GM19023 (cell line): ENCODE measurements around the gene TOPAZ1.

Source experiments
- ATAC-seq: cut with Tn5 transposase; IDR thresholded peaks from one replicate; pipeline ENCODE4 v1.9.1; 2021; ENCODE audit warnings: mild to moderate bottlenecking, moderate library complexity; ENCODE audit not compliant: unreplicated experiment

The TOPAZ1 gene

DNA sequence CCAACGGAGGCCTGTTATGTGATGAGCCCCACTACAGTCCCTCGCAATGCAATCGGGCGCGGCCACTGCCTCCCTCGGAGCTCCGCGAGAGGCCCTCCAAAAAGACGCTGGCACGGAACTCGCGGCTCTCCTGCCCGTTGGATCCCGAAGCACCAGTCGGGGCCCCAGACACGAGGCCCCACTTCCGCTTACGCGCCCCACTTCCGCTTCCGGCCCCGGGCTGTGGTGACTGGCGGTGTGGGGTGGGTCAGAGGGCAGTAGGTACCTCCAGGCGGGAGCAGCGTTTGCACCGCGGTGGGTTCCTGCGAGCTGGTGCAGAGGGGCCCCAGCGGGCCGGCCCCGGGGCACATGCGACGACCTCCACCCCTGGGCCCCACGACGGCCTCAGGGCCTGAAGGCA is at the start of gene TOPAZ1:
Gene TOPAZ1, plus strand, starts transcription at position 181 of the 400 bp plus-strand sequence. Its CDS starts 168 bp downstream, at position 349.
- no peak for ATAC-seq

DNA sequence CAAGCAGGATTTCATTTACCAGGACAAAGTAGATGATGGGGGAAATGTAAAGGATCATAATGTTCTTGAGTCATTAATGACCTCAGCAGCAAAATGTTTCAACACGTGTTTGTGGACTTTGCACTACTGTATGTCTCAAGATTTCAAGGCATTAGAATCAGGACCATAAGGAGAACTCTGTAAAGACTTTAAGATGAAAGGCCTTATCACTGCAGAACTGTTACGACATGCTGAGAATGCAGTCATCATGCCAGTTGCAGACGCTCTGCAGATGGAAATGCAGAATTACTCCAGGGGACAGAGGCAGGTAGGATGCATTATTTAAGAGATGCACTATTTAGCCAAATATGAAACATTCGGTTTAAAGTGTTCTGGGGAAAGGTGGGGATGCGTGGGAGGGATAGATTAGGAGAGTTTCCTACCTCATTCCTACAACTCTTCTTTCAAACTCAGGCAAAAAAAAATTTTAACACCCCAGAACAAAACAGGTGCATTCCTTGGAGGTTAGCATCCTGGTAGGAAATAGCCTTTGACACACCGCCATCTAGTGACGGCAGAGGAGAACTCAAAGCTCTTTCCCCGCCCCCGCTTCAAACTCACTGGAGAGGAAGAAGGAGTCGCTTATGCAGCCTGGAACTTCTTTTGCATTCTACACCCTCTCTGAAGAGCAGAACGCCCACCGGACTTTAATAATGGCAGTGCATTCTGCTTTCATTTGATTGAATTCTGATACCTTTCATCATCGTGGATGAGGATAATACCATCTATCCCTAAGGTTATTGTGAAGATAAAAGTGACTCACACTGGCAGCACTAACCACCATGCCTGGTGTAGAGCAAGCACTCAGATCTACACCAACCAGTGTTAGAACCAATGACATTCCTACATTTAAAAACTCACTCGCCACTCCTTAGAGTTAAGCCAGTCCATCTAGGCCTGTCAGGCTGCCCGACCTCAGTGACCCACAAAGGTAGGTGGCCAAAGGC is 43.1 kb upstream of the TOPAZ1 start:
- ATAC-seq = no peak

DNA sequence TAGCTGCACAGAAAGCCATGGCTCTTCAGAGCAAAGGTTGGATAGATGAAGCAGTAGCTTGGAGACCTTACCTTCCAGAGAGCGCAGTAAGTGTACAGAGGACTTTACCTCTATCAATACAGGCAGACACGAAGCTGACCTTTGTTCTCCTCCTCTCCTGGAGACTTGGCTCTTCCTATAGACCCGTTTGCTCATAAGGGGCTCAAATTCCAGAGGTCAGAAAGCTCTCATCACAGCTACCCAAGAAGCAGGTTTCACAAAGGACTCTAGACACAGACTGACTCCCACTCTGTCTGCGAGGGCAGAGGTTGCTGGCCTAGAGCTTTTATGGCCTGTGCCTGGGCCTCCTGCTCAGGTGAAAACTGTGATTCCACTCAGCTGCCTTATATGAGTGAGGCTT is 35.4 kb upstream of the TOPAZ1 start:
- no peak for ATAC-seq

DNA sequence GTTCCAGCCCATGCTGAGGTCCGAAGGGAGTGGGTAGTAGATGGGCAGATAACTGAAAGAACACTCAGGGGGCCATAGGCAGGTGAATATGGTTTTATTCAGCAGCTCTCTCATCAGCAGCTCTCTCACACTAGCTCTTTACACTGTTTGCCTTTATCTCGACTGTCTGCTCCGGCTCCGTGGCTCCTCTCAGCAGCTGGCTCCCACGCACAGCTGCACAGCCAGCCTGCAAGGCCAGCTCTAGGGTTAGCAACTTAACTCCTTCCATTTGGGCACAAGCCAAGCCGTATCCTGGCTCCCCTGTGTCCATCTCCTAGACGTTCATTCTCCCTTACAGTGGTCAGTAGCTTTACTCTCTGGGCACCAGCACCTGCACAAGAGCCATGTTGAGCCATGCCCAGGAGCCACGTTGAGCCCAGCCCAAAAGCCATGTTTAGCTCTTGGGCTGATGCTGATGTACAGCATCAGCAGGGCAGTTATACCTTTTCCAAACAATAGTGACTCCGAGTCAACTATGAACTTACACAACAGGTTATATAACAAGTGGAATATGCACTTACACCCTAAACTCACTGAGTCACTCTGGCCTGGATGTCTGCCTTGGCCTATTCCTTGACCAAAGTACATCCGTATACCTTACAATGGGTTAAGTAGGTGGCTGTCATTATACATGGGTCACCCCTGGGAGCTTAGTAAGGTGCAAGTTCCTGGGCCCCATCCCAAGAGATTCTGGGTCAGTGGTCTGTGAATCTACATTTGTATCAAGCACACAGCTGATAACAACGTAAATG is 34.6 kb upstream of the TOPAZ1 start:
- ATAC-seq = no peak

DNA sequence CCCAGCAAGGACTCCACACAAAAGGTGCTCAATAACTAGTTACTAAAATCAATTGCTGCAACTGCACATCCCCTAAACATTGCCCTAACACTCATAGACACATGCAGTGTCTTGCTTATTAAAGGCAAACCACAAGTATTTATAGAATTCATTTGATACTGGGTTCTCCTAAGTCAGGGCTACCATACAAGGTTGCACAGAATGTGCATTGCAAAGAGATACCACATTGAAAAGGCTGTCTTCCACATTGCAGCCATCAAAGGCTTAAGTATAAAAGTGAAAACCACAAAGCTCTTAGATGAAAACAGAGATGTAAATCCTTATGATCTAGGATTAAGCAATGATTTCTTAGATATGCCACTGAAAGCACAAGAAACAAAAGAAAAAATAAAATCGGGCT is 33.6 kb upstream of the TOPAZ1 start:
- no peak for ATAC-seq

DNA sequence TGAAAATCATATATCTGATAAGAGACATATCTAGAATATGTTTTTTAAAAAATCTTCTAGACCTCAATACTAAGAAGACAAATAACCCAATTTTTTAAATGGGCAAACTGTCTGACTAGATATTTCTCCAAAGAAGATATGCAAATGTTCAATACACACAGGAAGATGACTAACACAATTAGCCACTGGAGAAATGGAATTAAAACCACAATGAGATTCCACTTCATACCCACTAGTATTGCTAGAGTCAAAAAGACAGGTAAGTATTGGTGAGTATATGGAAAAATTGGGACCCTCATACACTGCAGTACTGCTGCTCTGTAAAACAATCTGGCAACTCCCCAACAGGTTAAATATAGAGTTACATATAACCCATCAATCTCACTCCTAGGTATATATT is 33.1 kb upstream of the TOPAZ1 start:
- no peak for ATAC-seq

DNA sequence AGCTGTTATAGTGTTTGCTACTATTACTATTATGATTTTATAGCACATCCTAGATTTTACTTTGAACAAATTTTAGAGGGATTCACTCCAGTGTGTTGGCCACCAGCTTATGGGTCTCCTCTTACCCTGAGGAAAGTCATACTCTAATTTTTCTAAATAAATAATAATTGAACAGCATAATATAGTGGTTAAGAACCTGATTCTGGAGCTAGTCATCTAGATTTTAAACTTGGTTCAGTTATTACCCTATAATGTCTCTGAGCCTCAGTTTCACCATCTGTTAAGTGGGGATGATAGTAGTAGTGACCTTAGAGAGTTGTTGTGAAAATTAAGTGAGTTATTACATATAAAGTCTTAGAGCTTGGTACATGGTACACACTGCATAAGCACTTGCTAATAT is 30.7 kb upstream of the TOPAZ1 start:
- no peak for ATAC-seq

DNA sequence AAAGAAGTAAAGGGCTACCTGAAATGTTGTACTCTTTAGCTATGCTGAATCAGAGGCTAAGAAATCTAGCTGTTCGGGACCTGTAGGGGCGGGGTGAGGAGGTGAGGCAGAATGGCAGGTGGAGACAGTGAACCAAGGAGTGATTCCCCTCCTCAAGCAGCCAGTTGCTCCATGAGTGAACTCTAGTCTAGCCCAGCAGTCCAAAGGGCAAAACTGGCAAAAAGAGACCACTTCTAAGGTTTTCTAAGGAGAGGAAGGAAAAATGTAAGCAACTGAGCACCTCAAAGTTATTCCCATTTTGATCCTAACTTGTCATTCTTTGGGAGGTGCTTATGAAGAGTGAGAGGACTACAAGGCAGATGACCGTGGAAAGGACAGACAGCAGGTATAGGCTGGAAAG is 19.3 kb upstream of the TOPAZ1 start:
- ATAC-seq = no peak

DNA sequence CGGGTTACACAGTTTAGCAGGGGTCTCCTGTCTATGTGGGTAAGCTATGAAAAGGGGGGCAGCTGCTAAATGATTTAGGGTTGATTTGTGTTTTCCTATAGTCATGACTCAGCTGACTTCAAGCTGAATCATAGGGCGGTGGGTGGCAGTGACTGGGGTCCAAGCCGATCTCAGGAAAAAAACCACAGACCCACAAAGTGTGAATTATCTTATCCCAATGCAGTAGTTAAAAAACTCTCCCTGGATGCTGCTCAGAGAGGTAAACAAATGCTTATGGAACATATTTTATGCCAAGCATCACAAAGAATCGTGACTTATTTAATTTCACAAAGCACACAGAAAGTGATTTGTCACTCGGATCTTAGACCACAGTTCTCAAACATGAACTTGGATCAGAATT is 18.4 kb upstream of the TOPAZ1 start:
- no peak for ATAC-seq

DNA sequence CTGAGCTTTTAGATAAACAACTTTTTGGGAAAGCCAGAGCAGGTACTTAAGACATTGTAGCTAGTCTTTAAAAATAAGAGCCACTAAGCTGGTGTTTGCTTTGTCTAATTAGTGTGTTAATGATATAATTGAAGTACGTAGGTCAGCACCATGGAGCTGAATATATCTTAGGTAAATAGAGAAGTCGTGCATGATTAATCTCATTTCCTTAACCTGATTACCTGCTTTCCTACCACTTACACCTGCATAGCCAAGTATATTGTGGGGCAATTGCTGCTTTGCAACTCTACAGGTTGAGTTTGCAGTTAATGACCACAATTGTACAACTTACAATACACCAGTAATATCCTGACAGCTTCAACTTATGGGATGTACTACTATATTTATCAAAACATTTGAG is 17.6 kb upstream of the TOPAZ1 start:
- ATAC-seq = no peak

DNA sequence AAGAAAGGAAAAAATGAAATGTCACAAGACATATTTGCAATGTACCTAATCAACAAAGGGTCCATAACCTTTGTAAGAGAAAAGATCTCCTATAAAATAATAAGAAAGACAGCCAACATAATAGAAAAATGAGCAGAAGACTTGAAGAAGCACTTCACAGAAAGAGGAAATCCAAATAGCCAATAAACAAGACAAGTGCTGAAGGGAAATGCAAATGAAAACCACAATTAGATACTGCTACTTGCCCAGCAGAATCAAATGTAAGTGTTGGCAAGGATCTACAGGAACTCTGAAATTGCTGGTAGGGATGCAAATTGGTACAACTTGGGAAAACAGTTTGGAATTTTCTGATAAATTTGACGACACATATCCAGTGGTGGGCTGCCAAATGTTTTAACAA is 15.1 kb upstream of the TOPAZ1 start:
- ATAC-seq = no peak

DNA sequence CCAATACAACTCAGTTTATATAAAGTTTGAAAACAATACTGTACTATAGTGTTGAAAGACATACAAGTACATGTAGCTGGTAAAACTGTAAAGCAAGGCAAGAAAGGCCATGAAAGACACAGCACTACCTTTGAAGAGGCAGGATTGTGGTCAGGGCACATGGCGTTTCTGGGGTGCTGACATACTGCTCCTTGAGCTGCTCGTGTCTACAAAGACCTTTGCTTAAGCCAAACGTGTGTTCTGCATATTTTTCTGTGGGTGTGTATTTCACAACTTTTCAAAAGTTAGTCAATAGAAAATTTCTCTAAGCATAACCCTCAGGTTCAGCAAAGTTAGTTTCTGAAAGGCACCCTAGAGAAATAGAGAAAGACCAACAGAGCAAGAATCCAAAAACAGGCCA is 14.1 kb upstream of the TOPAZ1 start:
- ATAC-seq = no peak

DNA sequence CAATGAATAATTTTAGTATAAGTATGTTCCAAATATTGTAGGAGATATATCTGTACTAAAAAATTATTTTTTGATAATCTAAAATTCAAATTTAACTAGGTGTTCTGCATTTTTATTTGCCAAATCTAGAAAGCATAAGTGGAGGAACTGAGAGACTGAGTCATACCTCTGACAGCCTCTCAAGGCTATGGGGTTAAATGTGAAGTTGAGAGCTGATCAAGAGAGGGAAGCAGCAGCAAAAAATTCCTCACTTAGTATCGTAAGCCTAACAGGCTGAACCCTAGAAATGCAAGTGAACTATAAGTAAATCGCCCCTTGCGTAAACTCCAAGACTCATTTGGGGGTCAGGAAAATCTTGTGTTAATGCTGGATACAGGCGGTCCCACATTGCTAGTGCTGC is 12.8 kb upstream of the TOPAZ1 start:
- no peak for ATAC-seq

DNA sequence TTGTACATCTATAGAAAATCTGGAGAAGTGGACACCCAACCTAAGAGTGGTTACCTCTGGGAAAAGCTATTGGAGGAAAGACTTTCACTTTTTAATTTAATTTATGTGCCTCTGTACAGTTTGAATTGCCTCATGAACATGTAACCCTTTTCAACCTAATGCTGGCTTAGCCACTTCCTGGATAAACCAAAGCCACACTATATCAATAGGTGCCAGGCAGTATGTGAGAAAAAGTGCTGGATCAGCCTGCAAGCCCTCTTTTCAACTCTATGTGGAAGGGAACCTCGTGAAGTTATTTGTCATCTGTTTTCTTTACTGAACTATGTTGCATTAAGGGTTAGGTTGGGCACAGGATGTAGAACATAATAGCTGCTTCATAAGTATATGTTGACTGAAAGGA is 9.3 kb upstream of the TOPAZ1 start:
- ATAC-seq = no peak

DNA sequence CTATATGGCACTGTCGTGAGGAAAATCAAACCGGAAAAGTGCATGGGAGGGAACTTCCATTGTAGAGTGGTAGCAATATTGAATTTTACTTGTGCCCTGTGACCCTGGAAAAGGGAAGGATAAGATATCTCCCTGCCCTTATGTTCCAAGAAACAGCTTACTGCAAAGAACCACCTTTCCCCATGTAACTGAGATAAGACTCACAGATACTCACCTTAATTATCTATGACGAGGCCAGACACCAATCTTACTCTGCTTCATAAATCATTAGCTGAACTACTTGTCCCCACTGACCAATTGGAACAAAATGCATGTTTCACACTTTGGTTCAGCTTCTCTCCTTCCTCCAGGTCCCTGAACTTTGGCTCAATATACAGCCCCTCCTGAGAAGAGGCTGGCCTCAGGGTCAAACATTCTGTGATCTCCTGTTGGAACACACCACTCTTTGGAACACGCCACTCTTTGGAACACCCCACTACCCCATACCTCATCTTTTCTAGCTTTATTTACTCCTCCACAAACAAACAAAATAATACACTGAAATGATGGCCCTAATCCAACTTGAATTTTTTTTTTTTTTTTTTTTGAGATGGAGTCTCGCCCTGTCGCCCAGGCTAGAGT is 6.9 kb upstream of the TOPAZ1 start:
- no peak for ATAC-seq

DNA sequence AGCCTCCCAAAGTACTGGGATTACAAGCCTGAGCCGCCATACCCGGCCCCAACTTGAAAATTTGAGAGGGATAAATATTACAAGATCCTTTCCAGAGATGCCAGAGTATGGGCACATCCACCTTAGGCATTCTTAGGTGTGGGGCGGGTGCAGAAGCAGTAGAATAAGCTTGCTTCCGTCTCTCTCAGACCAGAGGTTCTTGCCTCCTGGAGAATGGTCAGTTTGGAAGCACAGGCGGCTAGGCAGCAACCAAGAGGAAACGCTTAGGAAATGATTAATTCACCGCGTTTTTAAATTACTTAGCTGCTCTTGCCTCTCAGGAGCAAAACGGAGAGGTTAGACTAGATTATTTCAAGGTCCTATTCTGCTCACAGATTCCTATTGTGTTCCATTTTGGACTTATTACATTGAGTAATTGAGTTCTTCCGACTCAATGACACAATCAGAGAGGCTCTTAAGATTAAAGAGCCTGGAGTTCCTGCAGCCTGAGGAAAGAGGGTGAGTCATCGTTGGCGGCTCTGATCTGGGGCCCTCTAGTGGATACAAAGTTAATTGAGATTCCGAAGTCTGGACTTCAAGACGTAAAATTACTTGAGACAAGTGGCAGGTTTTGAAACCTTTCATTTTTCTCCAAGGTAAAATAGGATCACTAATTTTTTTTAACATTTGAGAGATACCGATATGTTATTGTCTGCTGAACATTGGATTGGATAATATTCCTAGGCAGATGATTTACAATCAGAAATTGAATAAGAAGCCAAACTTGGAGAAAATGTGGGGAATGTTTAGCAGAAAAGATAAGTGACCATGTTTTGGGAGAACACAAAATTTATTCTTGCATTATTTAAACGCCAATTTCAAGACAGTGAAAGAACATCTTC is 5.8 kb upstream of the TOPAZ1 start:
- no peak for ATAC-seq

DNA sequence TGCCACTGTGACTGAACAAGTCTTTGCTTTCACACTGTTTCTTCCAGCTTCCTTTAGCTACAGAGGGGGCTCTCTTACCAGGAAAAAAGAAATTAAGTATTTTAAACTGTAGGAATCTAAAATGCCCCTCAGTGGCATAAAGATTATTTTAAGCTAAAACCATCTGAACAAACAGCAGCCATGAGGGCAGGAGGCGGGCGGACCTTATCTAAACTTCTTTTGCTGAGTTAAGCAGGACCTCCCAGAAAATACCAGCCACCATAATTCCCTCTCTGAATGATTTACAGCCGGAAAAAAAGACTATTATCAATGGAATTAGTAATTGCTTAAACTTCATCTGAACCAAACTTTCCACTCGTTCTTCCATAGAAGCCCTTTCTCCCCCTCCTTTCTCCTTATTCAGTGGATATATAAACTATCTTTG is 5.2 kb upstream of the TOPAZ1 start:
- ATAC-seq = no peak

DNA sequence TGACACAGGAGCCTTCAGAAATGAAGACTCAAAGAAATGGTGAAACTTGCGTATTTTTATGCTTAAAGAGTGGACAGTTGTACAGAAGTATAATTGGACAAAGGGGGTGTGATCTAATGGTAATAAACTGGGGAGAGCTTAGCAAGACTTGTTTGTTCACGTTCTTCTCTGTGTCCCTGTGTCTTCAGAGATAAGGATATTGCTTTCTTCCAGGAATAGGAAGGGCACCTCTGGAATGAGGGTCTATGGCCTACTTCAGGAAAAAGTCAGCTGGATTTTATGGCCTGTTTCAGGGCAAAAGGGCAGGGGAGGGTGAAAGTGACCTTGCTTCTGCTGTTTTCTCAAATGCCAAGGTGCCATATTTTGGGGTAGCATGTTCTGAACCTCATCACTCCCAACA is 4.5 kb upstream of the TOPAZ1 start:
- no peak for ATAC-seq

DNA sequence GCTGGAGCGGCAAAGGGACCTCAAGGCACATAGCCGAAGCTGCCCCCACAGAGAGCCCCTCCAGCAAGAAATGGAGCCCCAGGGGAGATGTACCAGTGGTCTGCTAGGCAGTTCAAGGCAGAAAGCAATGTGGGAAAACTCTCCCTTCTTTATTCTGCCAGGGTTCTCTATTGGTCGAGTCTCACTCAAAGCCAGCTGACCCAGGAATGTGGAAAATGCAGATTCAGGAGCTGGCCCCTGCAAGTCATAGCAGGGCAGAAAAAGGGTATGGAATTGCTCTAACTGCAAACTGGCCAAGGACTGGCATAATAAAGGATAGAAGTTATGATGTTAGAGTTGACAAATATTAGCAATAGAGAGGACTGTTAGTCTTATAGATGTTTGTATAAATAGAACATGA is 4.0 kb upstream of the TOPAZ1 start:
- ATAC-seq = no peak

DNA sequence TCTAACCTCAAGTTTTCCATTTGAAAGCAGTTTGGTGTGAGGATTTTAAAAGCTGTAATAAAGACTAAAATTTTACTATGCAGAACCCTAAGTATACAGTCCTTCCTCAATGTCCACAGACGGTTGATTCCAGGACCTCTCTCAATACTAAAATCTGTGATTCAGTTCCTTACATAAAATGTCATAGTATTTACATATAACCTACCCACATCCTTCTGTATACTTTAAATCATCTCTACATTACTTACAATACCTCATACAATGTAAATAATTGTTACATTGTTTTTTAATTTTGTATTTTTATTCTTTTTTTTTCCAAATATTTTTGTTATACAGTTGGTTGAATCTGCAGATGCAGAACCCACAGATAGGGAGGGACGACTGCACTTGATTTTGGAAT is 2.8 kb upstream of the TOPAZ1 start:
- no peak for ATAC-seq

DNA sequence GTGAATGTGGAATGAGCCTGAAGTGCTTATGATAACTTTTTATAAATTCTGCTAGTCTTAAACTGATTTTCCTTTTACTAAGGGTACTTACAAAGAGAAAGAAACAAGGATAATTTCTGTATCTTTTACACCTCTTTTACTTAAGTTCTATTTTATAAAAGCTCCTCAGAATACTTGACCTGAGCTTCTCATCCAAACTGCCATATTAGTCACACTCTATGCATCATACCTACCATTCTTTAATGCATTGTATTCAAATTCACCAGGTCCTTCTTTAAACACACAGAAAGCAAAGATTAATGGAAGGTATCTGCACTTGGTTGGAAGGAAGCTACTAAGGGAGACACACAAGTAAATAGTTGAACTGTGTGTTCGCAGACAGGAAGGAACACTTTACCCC is 1.6 kb upstream of the TOPAZ1 start:
- ATAC-seq = no peak
